Fibroblast of villous mesenchyme (primary cell): Measurements from ENCODE around the gene ZNF174. TPM values are rescaled to one million over a fixed set of nuclear protein-coding genes. Genes with fewer than 3 reads are reported as not detected.
A peak's percentile ranks its signal among the peaks of the same experiment; 100 is the strongest.

Experiments used
- DNase-seq: peaks from one replicate; pipeline ENCODE4 v3.0.0-alpha.2; 2010; ENCODE audit warnings: low read depth
- H3K4me3 ChIP-seq: 2 replicates; pipeline ENCODE4 v1.5.1; 2011; ENCODE audit warnings: low read depth, mild to moderate bottlenecking, low read length
- CTCF ChIP-seq: IDR thresholded peaks from 2 replicates; pipeline ENCODE4 v1.5.1; 2012; ENCODE audit warnings: low read depth, mild to moderate bottlenecking, low read length; ENCODE audit not compliant: insufficient read depth
- total RNA-seq: library from RNA; depleted of rRNA; stranded (reverse); fragments of >200 nt; gene quantifications from 2 replicates; pipeline ENCODE4 v1.2.3, GENCODE V29; 2012

Gene ZNF174
- 8.1 and 8.6 TPM in 2 replicates for total RNA-seq

GRCh38 chr16:3400779-3401688 is at the start of gene ZNF174, which contains the start of gene ZSCAN32:
Gene ZNF174, plus strand, starts transcription at chr16:3401215. Its CDS starts 790 bp downstream, at chr16:3402005.
Gene ZSCAN32, minus strand, starts transcription at chr16:3401004. Its CDS starts 3,447 bp downstream, at chr16:3397557.
- no peak for TF ChIP-seq CTCF
- peak; percentile 99 for DNase-seq
- H3K4me3 ChIP-seq, result peak within 1 kb of the TSS; percentile 69

- H3K4me3 ChIP-seq, result no peak within 1 kb of the TSS
- DNase-seq, result no peak
Measured at GRCh38 chr16:3355589-3355988, 45.4 kb upstream of the ZNF174 start, which contains the start of gene OR2C1. Gene OR2C1, plus strand, starts transcription at chr16:3355889. Its CDS starts 52 bp downstream, at chr16:3355941.

GRCh38 chr16:3356118-3356517 is 44.9 kb upstream of the ZNF174 start:
- DNase-seq, result no peak
- TF ChIP-seq CTCF, result no peak
- no peak overlapping the region for H3K4me3 ChIP-seq

More at GRCh38 chr16:3355589-3355988, 45.4 kb upstream of the ZNF174 start, which contains the start of gene OR2C1:
- TF ChIP-seq CTCF, result no peak

- no peak for DNase-seq
- TF ChIP-seq CTCF, result no peak
- no peak overlapping the region for H3K4me3 ChIP-seq
Measured at GRCh38 chr16:3358871-3359270, 42.1 kb upstream of the ZNF174 start.

GRCh38 chr16:3362931-3363330 is 38.1 kb upstream of the ZNF174 start:
- no peak for TF ChIP-seq CTCF
- no peak for DNase-seq
- H3K4me3 ChIP-seq, result no peak overlapping the region

GRCh38 chr16:3363793-3364192 is 37.2 kb upstream of the ZNF174 start:
- DNase-seq, result no peak
- TF ChIP-seq CTCF, result no peak
- H3K4me3 ChIP-seq, result no peak overlapping the region
